T-helper 2 cell (primary cell): ENCODE results near the gene MAN2A1.

Experiments
- DNase-seq, 5 experiments: peaks; one replicate each; pipeline versions ENCODE4 v3.0.0 to v3.0.0-alpha.2; 2012 to 2022

MAN2A1 gene

GRCh38 chr5:109682383-109682782 lies 7.3 kb upstream of the MAN2A1 start:
- no peak for DNase-seq

GRCh38 chr5:109685916-109686315 lies 3.8 kb upstream of the MAN2A1 start:
- no peak for DNase-seq

DNA sequence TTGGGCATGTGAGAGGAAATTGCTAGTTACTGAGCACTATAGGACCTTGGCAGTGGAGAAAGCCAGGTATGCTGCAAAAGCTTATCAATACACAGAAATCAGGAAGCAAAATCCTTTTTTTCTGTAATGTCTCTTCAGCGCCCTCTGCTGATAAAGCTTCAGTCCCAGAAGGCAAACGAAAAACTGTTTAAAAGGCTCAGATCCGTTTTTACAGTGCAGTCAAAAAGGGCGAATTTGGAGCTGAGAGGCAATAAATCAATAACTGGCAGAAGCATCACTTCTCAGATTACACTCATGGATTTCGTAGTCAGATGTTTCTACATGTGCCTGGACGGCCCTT lies 1.1 kb upstream of the MAN2A1 start:
- DNase-seq = peak in 2 of 5 experiments; percentile 5 to 62

GRCh38 chr5:109688970-109689739 lies 572 bp upstream of the MAN2A1 start:
- DNase-seq = peak; percentile 64 to 92 (median 74)

GRCh38 chr5:109690242-109690974 lies 681 bp downstream of the MAN2A1 start:
- DNase-seq = peak in 4 of 5 experiments; percentile 15 to 53 (median 24)

- DNase-seq = peak in 4 of 5 experiments; percentile 14 to 71 (median 42)
Observed at GRCh38 chr5:109690975-109691574, 1.3 kb downstream of the MAN2A1 start.

- DNase-seq = peak in 1 of 5 experiments; percentile 14
Observed at GRCh38 chr5:109691996-109692395, 2.3 kb downstream of the MAN2A1 start.

DNA sequence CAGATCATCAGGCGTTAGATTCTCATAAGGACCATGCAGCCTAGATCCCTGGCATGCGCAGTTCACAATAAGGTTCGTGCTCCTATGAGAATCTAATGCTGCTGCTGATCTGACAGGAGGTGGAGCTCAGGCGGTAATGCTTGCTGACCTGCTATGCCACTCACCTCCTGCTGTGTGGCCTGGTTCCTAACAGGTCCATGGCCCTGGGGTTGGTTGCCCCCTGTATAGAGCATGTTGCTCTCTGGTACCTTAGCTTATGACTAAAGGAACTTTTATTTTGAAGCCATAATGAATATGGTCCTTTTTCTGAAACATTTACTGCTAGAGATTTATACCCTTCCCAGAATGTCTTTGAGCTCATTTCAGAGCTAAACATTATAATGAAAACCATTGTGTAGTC lies 3.1 kb downstream of the MAN2A1 start:
- no peak for DNase-seq

DNA sequence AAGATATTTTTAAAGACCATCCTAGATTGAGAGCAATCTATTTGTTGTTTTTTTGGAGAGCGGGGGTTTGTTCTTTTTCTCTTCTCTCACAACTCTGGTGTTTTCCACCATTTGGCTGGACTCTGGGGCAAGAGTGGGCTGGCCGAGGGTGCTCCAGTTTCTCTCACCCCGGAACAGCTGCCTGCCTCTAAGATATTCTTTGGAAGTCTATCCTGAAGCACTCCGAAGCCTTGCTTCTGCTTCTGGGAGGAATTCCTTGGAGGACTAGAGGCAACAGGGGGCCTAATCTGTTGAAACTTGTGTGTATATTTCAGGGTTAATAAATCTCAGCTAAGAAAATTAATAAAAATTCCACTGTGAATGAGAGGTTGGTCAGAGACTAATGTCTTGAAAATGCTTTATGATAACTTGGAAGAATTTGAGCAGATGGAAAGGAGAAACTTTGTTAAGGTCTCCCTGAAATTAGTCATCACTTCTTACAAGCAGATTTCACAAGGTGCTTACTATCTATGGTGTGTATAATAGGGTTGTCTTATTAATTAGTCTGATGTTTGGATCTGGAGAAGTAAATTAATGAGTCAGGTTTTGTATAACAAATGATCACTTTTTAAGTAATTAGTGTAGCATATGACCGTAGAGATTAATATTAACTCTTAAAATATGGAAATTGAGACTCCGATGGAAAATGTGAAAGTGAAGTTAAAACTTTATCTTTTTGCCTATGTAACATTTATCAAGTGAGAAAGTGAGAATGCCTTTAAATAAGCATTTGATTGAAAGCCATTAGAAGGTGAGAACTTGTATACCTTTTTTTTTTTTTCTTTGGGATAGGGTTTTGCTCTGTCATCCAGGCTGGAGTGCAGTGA lies 4.0 kb downstream of the MAN2A1 start:
- no peak for DNase-seq

DNA sequence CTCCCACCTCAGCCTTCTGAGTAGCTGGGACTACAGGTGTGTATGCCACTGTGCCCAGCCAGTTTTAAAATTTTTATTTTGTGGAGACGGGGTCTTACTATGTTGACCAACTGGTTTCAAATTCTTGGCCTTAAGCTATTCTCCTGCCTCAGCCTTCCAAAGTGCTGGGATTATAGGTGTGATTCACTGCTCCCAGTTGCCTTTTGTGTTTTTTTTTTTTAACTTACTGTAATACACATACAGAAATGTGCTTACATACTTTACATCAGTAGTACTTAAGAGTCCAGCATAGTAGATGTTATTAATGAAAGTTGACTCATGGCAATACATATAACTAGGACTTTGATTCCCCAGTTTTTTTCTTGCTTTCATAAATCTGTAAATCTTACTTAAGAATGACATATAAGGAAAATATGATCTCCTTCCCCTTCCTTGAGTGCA lies 4.7 kb downstream of the MAN2A1 start:
- no peak for DNase-seq

DNA sequence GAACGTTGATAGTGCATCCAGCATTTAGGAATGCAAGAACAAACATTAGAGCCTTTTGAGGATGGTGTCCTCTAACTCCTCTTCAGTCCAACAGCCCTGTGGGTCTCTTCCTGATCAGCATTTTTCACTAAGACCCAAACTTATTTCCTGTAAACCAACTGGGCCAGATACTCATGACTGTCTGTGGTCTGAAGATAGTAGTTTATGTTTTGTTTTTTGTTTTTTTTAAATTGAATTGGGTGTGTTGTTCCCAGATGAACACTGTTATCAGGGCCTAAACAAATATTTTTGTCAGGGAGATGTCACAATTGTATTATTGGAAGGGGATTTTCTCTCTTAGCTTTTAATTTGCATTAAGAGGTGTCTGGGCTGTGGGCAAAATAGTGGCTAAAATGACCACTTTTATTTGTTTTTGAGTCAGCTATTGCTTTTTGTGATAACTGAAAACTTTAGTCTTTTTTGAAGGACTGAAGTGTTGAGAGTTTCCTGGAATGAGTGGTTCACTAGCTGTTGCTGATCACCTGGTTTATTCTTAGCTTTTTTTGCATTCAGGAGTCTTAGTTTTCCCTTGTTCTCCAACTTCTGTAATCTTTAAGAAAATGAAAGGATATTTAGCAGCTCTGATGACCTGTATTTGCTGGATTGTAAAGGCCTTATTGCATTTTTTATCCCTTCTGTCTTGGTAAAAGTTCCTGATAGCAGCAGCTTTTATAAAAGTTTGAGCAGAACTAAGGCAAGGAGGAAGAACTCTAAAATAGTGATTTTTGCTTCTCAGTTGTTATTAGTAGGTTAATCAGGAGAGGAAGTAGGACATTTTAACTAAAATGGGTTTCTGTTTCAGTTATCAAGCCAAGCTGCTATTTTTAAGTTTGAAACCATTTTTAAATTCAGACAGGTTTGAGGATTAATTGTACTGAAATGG lies 5.5 kb downstream of the MAN2A1 start:
- peak in 1 of 5 experiments; percentile 48 for DNase-seq

DNA sequence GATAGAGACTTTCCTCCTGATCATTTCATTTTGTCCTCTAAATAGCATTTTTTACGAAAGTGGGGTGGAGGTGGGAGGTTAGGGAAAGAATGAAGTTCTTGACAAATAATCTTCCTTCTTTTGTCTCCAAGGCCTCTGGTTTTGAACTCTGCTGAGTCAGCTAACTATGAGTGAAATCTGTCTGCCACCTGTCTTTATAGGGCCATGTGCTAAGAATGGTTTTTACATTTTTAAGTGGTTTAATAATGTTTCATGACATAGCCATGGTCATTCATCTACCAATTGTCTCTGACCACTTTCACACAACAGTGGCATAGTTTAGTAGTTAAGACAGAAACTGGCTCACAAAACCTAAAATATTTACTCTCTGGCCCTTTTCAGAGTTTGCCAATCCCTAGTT lies 7.6 kb downstream of the MAN2A1 start:
- DNase-seq = no peak

DNA sequence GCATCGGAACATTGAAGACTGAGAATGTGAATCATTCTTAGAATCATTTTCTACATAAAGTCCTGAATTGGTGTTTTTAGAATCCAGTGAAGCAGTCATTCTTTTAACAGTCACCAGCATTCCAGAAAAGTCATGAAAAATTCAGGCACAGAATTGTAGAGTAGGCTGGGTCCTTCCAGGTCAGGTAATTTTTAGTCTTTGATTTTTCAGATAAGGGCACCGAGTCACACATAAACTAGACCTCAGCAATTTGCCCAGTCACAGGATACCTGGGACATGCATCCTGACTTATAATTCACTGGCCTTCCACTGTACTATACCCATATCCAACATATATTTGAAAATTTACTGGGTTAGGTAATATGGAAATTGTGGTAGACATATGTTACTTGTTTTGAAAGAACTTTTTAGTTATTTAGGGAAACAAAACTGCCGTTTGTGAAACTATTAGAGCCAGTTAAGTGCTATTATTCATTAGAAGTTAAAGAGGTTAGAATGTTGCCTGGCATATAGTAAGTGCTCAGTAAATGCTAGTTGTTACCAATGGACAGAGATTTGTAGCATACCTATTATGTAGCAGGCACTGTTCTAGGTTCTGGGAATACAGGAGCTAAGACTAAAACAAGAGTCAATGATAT lies 10.9 kb downstream of the MAN2A1 start:
- DNase-seq = no peak

DNA sequence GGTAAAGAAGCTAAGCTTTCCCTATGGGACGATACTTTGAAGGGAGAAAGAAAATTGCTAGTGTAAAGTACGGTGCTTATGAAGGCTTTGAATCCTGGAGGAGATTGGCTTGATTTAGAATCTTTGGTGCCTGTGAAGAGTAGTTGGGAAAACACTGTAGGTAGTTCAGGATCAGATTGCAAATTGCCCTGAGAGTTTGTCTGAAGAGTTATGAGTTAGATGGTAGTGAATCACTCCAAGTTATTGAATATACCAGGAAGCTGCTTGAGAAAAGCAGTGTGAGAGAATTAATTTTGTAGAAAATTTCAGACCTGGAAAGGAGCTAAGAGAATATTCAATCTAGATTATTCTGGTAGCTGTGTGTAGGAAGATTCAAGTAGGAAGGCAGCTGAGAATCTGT lies 11.5 kb downstream of the MAN2A1 start:
- no peak for DNase-seq

DNA sequence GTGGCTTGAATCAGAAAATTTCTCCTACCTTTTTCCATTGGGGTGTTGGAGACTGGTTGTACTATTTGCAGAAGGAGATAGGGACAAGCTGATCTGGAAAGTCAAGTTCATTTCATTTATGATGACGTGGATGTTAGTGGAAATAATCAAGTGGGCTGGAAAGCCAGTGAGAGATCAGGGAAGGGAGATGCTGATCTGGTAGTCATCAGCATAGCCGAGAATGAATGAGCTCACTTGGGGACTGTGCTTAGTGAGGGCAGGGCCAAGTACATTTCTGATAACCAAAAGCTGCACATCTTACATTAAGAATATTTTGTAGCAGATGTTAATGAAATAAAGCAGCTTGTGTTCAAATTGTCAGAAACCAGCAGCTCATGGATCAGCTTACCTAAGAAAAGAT lies 12.1 kb downstream of the MAN2A1 start:
- no peak for DNase-seq

DNA sequence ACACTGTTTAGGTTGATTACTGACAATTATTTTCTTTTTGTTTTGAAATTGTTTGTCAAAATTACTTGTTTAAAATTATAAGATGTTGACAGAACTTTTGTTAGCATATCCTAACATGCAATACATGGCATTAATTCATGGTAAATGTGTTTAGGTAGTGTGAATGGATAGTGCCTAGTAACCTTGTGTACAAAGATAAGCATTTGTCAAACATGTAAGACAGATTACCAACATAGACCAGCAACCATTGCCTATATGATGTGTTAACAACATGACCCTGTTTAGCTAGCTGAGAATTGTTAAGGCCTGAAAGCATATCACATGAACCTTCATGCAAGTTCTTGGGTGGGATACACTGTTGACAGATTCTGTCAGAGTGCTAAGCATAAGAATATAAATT lies 13.4 kb downstream of the MAN2A1 start:
- no peak for DNase-seq

GRCh38 chr5:109703829-109704228 lies 14.1 kb downstream of the MAN2A1 start:
- no peak for DNase-seq

DNA sequence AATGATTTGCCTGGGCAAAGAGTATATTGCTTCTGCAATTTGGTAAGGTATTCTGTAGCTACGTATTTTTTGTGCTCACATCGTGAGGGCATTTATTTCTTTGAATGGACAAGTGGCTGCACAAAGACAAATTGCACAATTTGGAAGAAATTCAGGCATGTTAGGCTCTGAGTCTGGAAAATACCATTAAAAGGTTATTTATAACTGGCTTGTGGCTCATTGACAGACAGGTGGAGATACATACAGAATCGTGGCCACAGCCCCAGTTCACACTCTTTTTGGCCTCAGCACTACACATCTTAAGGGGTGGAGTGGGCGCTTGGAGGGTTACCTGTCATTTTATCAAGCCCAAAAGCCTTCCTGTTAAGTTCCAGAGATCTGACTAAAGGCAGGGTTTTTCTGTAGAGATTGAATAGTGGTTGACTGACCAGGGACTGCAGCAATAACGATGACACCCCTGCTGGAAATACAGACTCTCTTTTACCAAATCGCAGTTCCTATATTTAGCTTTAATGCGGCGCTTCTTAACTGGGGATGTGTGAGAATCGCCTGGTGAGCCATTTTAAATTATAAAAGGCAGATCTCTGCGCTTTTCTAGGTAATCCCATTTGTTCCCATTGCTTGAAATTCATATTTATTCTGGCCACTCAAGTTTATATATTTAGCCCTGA lies 14.7 kb downstream of the MAN2A1 start:
- no peak for DNase-seq

DNA sequence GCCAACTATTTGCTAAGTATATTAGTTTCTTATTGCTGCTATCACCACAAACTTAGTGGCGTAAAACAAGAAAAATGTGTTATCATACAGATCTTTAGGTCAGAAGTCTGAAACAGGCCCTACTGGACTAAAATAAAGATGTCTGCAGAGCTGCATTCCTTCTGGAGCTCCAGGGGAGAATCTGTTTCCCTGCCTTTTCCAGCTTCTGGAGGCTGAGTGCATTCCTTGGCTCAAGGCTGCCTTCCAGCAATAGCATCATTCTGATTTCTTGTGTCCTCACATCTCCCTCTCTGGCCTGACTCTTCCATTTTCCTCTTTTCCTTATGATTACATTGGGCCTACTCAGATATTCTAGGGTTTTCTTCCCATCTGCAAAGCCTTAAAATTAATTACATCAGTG lies 15.9 kb downstream of the MAN2A1 start:
- no peak for DNase-seq

- no peak for DNase-seq
Observed at GRCh38 chr5:109706095-109706494, 16.4 kb downstream of the MAN2A1 start.

DNA sequence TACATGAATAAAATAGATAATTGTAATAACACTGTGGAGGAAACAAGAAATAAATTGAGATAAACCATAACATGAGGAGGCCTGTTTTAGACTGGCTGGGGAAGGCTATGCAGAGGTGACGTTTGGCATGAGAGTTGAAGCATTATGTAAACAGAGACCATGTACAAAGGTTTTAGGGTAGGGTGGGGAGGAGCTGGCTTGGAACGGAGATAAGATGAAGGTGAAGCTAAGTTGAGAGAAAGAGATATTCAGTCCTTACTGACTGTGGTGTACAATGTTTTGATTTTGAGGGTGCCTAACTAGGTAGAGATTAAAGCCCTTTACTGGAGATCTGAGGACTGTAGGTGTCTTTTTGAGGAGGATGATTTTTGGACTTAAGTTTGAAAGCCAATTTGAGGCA lies 17.8 kb downstream of the MAN2A1 start:
- no peak for DNase-seq
